Fibroblast of lung (primary cell): ENCODE results near the gene CACNA2D3. TPM values are rescaled to one million over a fixed set of nuclear protein-coding genes. Genes with fewer than 3 reads are reported as not detected.

ENCODE experiments used
- DNase-seq, 2 donors: peaks; one replicate each; pipeline versions ENCODE4 v3.0.0 to v3.0.0-alpha.2; 2010; ENCODE audit warnings: low read depth in 2 of 2
- H2AFZ ChIP-seq: 2 replicates; pipeline ENCODE4 v1.5.1; 2012; ENCODE audit warnings: low read length, control low read depth, inconsistent platforms
- H3K27ac ChIP-seq: 2 replicates; pipeline ENCODE4 v1.5.1; 2011; ENCODE audit warnings: low read length, control low read depth; ENCODE audit not compliant: insufficient read depth
- H3K27me3 ChIP-seq: 2 replicates; pipeline ENCODE4 v1.5.1; 2011; ENCODE audit warnings: mild to moderate bottlenecking, low read length; ENCODE audit not compliant: control insufficient read depth, insufficient read depth
- H3K36me3 ChIP-seq: 2 replicates; pipeline ENCODE4 v1.5.1; 2011; ENCODE audit warnings: low read length; ENCODE audit not compliant: control insufficient read depth, insufficient read depth
- H3K4me1 ChIP-seq: 2 replicates; pipeline ENCODE4 v1.5.1; 2011; ENCODE audit warnings: low read length; ENCODE audit not compliant: control insufficient read depth, insufficient read depth; ENCODE audit errors: extremely low read depth
- H3K4me2 ChIP-seq: 2 replicates; pipeline ENCODE4 v1.5.1; 2011; ENCODE audit warnings: low read length, control low read depth; ENCODE audit not compliant: insufficient read depth; ENCODE audit errors: extremely low read depth
- H3K4me3 ChIP-seq, 4 experiments: fragments of 200-600 bp in 1 of 4; sonication (generic) in 1 of 4; replicated peaks in 1 of 4; 2 replicates each; pipeline ENCODE4 v1.5.1; 2011 to 2016; ENCODE audit warnings: low read length in 4 of 4, low read depth in 3 of 4, mild to moderate bottlenecking in 3 of 4, control low read depth in 2 of 4, inconsistent platforms in 1 of 4, mixed read lengths in 1 of 4; ENCODE audit not compliant: insufficient read depth in 1 of 4; ENCODE audit errors: control extremely low read depth in 1 of 4
- H3K79me2 ChIP-seq: 2 replicates; pipeline ENCODE4 v1.5.1; 2012; ENCODE audit warnings: mild to moderate bottlenecking, low read length, inconsistent platforms; ENCODE audit not compliant: control insufficient read depth, insufficient read depth
- H3K9ac ChIP-seq: 2 replicates; pipeline ENCODE4 v1.5.1; 2011; ENCODE audit warnings: mild to moderate bottlenecking, low read length, control low read depth; ENCODE audit not compliant: insufficient read depth
- H3K9me3 ChIP-seq: 2 replicates; pipeline ENCODE4 v1.5.1; 2012; ENCODE audit warnings: low read depth, low read length; ENCODE audit not compliant: control insufficient read depth, insufficient read depth
- H4K20me1 ChIP-seq: 2 replicates; pipeline ENCODE4 v1.5.1; 2011; ENCODE audit warnings: low read length; ENCODE audit not compliant: control insufficient read depth, insufficient read depth; ENCODE audit errors: extremely low read depth
- EZH2 ChIP-seq: IDR thresholded peaks from 2 replicates; pipeline ENCODE4 v1.5.1; 2012; ENCODE audit warnings: low read length, control low read depth, mild to moderate bottlenecking; ENCODE audit errors: missing control alignments
- polyA plus RNA-seq, 2 donors: library from polyadenylated mRNA; depleted of rRNA in 1 of 2; stranded (reverse) in 1 of 2; unstranded in 1 of 2; fragments of >200 nt; gene quantifications; 2 replicates each; pipeline ENCODE4 v1.2.1, GENCODE V29; 2011 to 2012; ENCODE audit warnings: missing spikeins in 1 of 2
- total RNA-seq: library from RNA; depleted of rRNA; stranded (reverse); fragments of >200 nt; gene quantifications from 2 replicates; pipeline ENCODE4 v1.2.1, GENCODE V29; 2014
- TF ChIP-seq, protein P1 (sequence below), 2 donors: IDR thresholded peaks in 1 of 2; conservative IDR thresholded peaks in 1 of 2; 1 replicate in 1 of 2; 2 replicates in 1 of 2; pipeline ENCODE4 v1.5.1; 2011 to 2012; ENCODE audit warnings: low read length in 2 of 2, control low read depth in 1 of 2, inconsistent platforms in 1 of 2, low read depth in 1 of 2, mild to moderate bottlenecking in 1 of 2

Gene CACNA2D3
- total and polyA plus RNA-seq, 2 donors (not counting 1 experiment from before 2014, with no cell fraction given) = 1.8 to 11.5 TPM

DNA sequence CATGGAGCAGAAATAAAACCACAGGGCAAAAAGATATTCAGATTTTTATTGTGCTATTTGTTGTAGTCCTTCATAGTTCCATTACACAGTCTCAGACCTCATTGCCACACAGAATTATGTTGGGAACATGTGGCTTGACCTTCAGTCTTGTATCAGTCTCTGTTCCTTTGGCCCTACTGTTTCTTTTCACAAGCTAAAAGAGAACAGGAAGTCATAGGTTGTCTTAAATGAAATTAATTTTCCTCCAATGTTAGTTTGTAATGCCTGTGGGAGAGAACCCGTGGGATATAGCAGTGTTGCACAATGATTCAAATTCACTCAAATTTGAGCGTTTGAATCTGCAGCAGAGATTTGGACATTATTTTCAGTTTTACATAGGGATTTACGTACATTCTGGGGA lies 445.6 kb downstream of the CACNA2D3 start:
- Histone ChIP-seq H3K4me2 (no peak overlapping the region), H3K79me2 (no peaks in the 10 kb centered on the region), H3K9me3 (no peaks in the 10 kb centered on the region), H3K27ac (no peak overlapping the region), H2AFZ (no peak overlapping the region), H3K36me3 (no peaks in the 10 kb centered on the region), H3K4me1 (no peaks in the 10 kb centered on the region), H3K4me3 (no peak overlapping the region), H4K20me1 (no peaks in the 10 kb centered on the region), H3K9ac (no peak overlapping the region), H3K27me3 (no peaks in the 10 kb centered on the region)
- TF ChIP-seq, protein P1, sequence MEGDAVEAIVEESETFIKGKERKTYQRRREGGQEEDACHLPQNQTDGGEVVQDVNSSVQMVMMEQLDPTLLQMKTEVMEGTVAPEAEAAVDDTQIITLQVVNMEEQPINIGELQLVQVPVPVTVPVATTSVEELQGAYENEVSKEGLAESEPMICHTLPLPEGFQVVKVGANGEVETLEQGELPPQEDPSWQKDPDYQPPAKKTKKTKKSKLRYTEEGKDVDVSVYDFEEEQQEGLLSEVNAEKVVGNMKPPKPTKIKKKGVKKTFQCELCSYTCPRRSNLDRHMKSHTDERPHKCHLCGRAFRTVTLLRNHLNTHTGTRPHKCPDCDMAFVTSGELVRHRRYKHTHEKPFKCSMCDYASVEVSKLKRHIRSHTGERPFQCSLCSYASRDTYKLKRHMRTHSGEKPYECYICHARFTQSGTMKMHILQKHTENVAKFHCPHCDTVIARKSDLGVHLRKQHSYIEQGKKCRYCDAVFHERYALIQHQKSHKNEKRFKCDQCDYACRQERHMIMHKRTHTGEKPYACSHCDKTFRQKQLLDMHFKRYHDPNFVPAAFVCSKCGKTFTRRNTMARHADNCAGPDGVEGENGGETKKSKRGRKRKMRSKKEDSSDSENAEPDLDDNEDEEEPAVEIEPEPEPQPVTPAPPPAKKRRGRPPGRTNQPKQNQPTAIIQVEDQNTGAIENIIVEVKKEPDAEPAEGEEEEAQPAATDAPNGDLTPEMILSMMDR (conservative IDR thresholded peaks at IDR 0.05 in 1 of 2, IDR thresholded peaks at IDR 0.05 in 1 of 2; ENCODE audit: low read depth in 1 of 2, low read length in 2 of 2) = no peak
- no peak for TF ChIP-seq EZH2
- DNase-seq = no peak

DNA sequence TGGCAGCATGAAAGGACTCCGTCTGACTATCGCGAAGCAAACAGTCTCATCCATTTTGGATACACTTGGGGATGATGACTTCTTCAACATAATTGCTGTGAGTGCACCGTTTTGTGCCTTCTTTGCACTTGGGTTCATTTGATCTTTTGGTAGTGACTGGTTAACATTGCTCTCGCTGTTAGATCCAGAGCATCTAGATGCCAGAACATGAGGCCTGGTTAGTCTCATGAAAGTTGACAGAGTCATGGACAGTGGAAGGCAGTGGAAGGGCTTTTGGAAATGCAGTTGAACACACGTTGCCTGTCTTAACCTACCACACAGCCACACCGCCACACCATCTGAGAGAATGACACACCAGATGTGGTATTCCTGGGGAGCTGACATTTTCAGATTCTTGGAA lies 447.7 kb downstream of the CACNA2D3 start:
- no peaks in the 10 kb centered on the region for H3K79me2 ChIP-seq
- H3K9me3 ChIP-seq = no peaks in the 10 kb centered on the region
- H2AFZ ChIP-seq = no peak overlapping the region
- H3K4me1 ChIP-seq = no peaks in the 10 kb centered on the region
- DNase-seq = no peak
- H3K27ac ChIP-seq = no peak overlapping the region
- TF ChIP-seq EZH2 = no peak
- TF ChIP-seq, protein P1 (conservative IDR thresholded peaks at IDR 0.05 in 1 of 2, IDR thresholded peaks at IDR 0.05 in 1 of 2; ENCODE audit: low read depth in 1 of 2, low read length in 2 of 2) = no peak
- no peak overlapping the region for H3K4me3 ChIP-seq
- no peaks in the 10 kb centered on the region for H4K20me1 ChIP-seq
- H3K36me3 ChIP-seq = no peaks in the 10 kb centered on the region
- no peak overlapping the region for H3K4me2 ChIP-seq
- H3K9ac ChIP-seq = no peak overlapping the region
- H3K27me3 ChIP-seq = no peaks in the 10 kb centered on the region

DNA sequence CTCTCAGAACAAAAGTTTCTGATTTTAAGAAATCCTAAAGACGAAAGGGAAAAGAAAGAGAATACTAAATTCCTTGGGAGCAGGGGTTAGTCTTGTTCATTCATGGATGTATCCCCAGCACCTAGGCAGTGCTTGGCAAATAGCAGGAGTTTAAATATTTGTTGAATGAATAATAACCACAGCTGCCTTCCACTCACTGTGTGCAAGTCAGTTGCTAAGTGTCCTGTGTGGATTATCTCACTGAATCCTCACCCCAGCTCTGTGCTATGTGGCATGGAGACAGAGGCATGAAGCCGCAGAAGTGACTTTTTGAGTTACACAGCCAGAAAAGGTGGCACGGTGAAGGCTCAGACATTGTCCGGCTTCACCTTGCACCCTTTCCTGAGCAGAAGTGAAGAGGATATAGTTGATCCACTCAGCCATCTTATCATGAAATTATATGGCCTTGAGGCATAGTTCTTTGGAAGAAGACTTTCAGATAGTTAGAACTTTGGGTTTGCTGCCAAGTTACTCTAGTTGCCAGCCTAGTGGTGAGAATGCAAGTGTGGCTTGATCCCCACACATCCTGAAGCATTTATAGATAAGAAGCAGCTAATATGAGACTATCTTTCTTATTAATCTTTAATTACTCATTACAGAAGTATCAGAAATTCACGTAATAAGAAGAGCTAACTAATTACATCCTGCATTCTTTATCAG lies 450.0 kb downstream of the CACNA2D3 start:
- H3K79me2 ChIP-seq = no peaks in the 10 kb centered on the region
- no peaks in the 10 kb centered on the region for H3K9me3 ChIP-seq
- DNase-seq = peak in 1 of 2 donors; percentile 64
- H3K9ac ChIP-seq = no peak overlapping the region
- no peaks in the 10 kb centered on the region for H3K4me1 ChIP-seq
- H2AFZ ChIP-seq = no peak overlapping the region
- TF ChIP-seq EZH2 = no peak
- TF ChIP-seq, protein P1 (conservative IDR thresholded peaks at IDR 0.05 in 1 of 2, IDR thresholded peaks at IDR 0.05 in 1 of 2; ENCODE audit: low read depth in 1 of 2, low read length in 2 of 2) = no peak
- no peaks in the 10 kb centered on the region for H4K20me1 ChIP-seq
- H3K27me3 ChIP-seq = no peaks in the 10 kb centered on the region
- H3K27ac ChIP-seq = no peak overlapping the region
- H3K36me3 ChIP-seq = no peaks in the 10 kb centered on the region
- no peak overlapping the region for H3K4me3 ChIP-seq
- H3K4me2 ChIP-seq = no peak overlapping the region
